DOHH2 (cell line): ENCODE results near the gene DYNLT2B.
"Not testable (repeated sequence)": the region's sequence is repeated elsewhere in the genome, so short reads cannot be mapped to it uniquely, and the experiment has no call there.

ENCODE experiments used
- EZH2phosphoT487 ChIP-seq: fragments of 200-600 bp; sonication (generic); IDR thresholded peaks from 2 replicates; pipeline ENCODE4 v1.6.1; 2017; ENCODE audit warnings: borderline replicate concordance, mild to moderate bottlenecking, antibody characterized with exemption, low read length, moderate library complexity, mixed read lengths
- TF ChIP-seq, protein P1 (sequence below): fragments of 200-600 bp; sonication (generic); IDR thresholded peaks from one replicate; pipeline ENCODE4 v1.5.1; 2014; ENCODE audit warnings: antibody characterized with exemption, mild to moderate bottlenecking, low read depth, low read length; ENCODE audit not compliant: poor library complexity, severe bottlenecking

- TF ChIP-seq, protein P1, sequence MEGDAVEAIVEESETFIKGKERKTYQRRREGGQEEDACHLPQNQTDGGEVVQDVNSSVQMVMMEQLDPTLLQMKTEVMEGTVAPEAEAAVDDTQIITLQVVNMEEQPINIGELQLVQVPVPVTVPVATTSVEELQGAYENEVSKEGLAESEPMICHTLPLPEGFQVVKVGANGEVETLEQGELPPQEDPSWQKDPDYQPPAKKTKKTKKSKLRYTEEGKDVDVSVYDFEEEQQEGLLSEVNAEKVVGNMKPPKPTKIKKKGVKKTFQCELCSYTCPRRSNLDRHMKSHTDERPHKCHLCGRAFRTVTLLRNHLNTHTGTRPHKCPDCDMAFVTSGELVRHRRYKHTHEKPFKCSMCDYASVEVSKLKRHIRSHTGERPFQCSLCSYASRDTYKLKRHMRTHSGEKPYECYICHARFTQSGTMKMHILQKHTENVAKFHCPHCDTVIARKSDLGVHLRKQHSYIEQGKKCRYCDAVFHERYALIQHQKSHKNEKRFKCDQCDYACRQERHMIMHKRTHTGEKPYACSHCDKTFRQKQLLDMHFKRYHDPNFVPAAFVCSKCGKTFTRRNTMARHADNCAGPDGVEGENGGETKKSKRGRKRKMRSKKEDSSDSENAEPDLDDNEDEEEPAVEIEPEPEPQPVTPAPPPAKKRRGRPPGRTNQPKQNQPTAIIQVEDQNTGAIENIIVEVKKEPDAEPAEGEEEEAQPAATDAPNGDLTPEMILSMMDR, result not testable (repeated sequence)
- TF ChIP-seq EZH2phosphoT487, result not testable (repeated sequence)
Observed at GRCh38 chr3:196316799-196317686, 997 bp downstream of the DYNLT2B start.
